SK-N-SH (cell line): ENCODE data around the gene GPC2. TPM values are rescaled to one million over a fixed set of nuclear protein-coding genes. Genes with fewer than 3 reads are reported as not detected.

ENCODE experiments used
- CTCF ChIA-PET: fragments of 300-600, 350-600 bp; formaldehyde crosslinking; extraction: SDS; loops from one replicate; lab custom pipeline; 2021; lab: Yijun Ruan, JAX
- POLR2A ChIA-PET: fragments of 350-600 bp; sonication (Branson Sonifier 250); formaldehyde crosslinking; extraction: SDS; loops from one replicate; lab custom pipeline; 2020; ENCODE audit warnings: antibody characterized with exemption, inconsistent platforms; lab: Yijun Ruan, JAX
- DNase-seq: peaks from one replicate; pipeline ENCODE4 v3.0.0; 2012
- H2AFZ ChIP-seq: fragments of 200-600 bp; sonication (generic); 2 replicates; pipeline ENCODE4 v1.8.1; 2016; ENCODE audit warnings: antibody characterized with exemption, mild to moderate bottlenecking, low read depth
- H3F3A ChIP-seq: fragments of 200-600 bp; sonication (generic); replicated peaks from 2 replicates; pipeline ENCODE3; 2016; ENCODE audit warnings: antibody characterized with exemption, mild to moderate bottlenecking; ENCODE audit not compliant: insufficient read depth
- H3K27ac ChIP-seq, 2 experiments: fragments of 200-500 bp in 1 of 2; fragments of 200-600 bp in 1 of 2; sonication (Bioruptor generic) in 1 of 2; sonication (generic), shearing (Covaris generic) in 1 of 2; 2 replicates each; pipeline versions ENCODE4 v1.5.1 to v1.6.1; 2014 to 2016; ENCODE audit warnings: low read depth in 2 of 2, inconsistent platforms in 1 of 2, low read length in 1 of 2, mild to moderate bottlenecking in 1 of 2, mixed read lengths in 1 of 2
- H3K27me3 ChIP-seq: fragments of 200-600 bp; sonication (generic), shearing (Covaris generic); 2 replicates; pipeline ENCODE4 v1.6.1; 2016; ENCODE audit warnings: mixed run types; ENCODE audit not compliant: insufficient read depth
- H3K36me3 ChIP-seq, 2 experiments: fragments of 200-500 bp in 1 of 2; fragments of 200-600 bp in 1 of 2; sonication (Bioruptor generic) in 1 of 2; sonication (generic) in 1 of 2; replicated peaks in 1 of 2; 2 replicates each; pipeline versions ENCODE3 to v1.5.1; 2014 to 2016; ENCODE audit warnings: low read length in 1 of 2, mild to moderate bottlenecking in 1 of 2; ENCODE audit not compliant: insufficient read depth in 2 of 2, control insufficient read depth in 1 of 2
- H3K4me1 ChIP-seq, 2 experiments: fragments of 200-500 bp in 1 of 2; fragments of 200-600 bp in 1 of 2; sonication (Bioruptor generic) in 1 of 2; sonication (generic), shearing (Covaris generic) in 1 of 2; 2 replicates each; pipeline versions ENCODE4 v1.5.1 to v1.6.1; 2014 to 2016; ENCODE audit warnings: low read depth in 1 of 2, low read length in 1 of 2, mixed run types in 1 of 2; ENCODE audit not compliant: insufficient read depth in 2 of 2, control insufficient read depth in 1 of 2
- H3K4me2 ChIP-seq: fragments of 200-600 bp; sonication (generic), shearing (Covaris generic); 2 replicates; pipeline ENCODE4 v1.6.1; 2017; ENCODE audit warnings: mixed run types
- H3K4me3 ChIP-seq, 2 experiments: fragments of 200-500 bp in 1 of 2; fragments of 200-600 bp in 1 of 2; sonication (Bioruptor generic) in 1 of 2; sonication (generic), shearing (Covaris generic) in 1 of 2; 2 replicates each; pipeline versions ENCODE4 v1.5.1 to v1.8.1; 2014 to 2016; ENCODE audit warnings: low read depth in 2 of 2, inconsistent platforms in 1 of 2, low read length in 1 of 2, mild to moderate bottlenecking in 1 of 2, mixed read lengths in 1 of 2, moderate library complexity in 1 of 2
- H3K79me2 ChIP-seq: fragments of 200-600 bp; sonication (generic); 2 replicates; pipeline ENCODE4 v1.8.1; 2017; ENCODE audit warnings: mild to moderate bottlenecking; ENCODE audit not compliant: insufficient read depth
- H3K9ac ChIP-seq: fragments of 200-600 bp; sonication (generic); 2 replicates; pipeline ENCODE4 v1.6.1; 2017; ENCODE audit warnings: mixed run types
- H3K9me2 ChIP-seq: fragments of 200-600 bp; sonication (generic); 2 replicates; pipeline ENCODE4 v1.6.1; 2017; ENCODE audit warnings: mixed run types
- H3K9me3 ChIP-seq: fragments of 200-600 bp; sonication (generic); 2 replicates; pipeline ENCODE4 v1.6.1; 2017; ENCODE audit warnings: mixed run types, mild to moderate bottlenecking, moderate library complexity
- H4K20me1 ChIP-seq: fragments of 200-600 bp; sonication (generic); 2 replicates; pipeline ENCODE4 v1.6.1; 2017; ENCODE audit warnings: mild to moderate bottlenecking, mixed run types; ENCODE audit not compliant: insufficient read depth
- GABPA ChIP-seq: IDR thresholded peaks from 2 replicates; pipeline ENCODE4 v1.4.0; 2012; ENCODE audit warnings: low read depth, mild to moderate bottlenecking
- GATA2 ChIP-seq: sonication (generic); formaldehyde crosslinking; IDR thresholded peaks from 2 replicates; pipeline ENCODE4 v1.5.0; 2020; ENCODE audit warnings: mild to moderate bottlenecking, missing genetic modification reagents
- JUND ChIP-seq: IDR thresholded peaks from 2 replicates; pipeline ENCODE4 v1.4.0; 2012
- MXI1 ChIP-seq: IDR thresholded peaks from 2 replicates; pipeline ENCODE4 v1.6.1; 2012; ENCODE audit warnings: mild to moderate bottlenecking, low read depth, low read length, improper control_type of control experiment
- POLR2AphosphoS5 ChIP-seq: IDR thresholded peaks from 2 replicates; pipeline ENCODE4 v1.6.1; 2012; ENCODE audit warnings: low read depth, low read length
- RXRA ChIP-seq: IDR thresholded peaks from 2 replicates; pipeline ENCODE4 v1.4.0; 2012; ENCODE audit warnings: low read depth, mild to moderate bottlenecking, borderline replicate concordance
- SIN3A ChIP-seq: IDR thresholded peaks from 2 replicates; pipeline ENCODE4 v1.6.1; 2012; ENCODE audit warnings: low read depth, mild to moderate bottlenecking, low read length, moderate library complexity, borderline replicate concordance
- WGBS: methylation state at CpG from one replicate; pipeline ENCODE4 v1.1.6; 2017; ENCODE audit warnings: low lambda C conversion rate; 5-methylcytosine and 5-hydroxymethylcytosine counted together
- polyA plus RNA-seq, 3 experiments: library from polyadenylated mRNA; depleted of rRNA; stranded (reverse); fragments of >200 nt; gene quantifications; 2 replicates each; pipeline ENCODE4 v1.2.3, GENCODE V29; 2012
- TF ChIP-seq, protein P1 (sequence below): fragments of 150-350 bp; IDR thresholded peaks from 2 replicates; pipeline ENCODE4 v1.6.1; 2016; ENCODE audit warnings: mild to moderate bottlenecking, low read depth, low read length
- TF ChIP-seq, protein P2 (sequence below): IDR thresholded peaks from 2 replicates; pipeline ENCODE4; 2012
- TF ChIP-seq, protein P3 (sequence below): IDR thresholded peaks from 2 replicates; pipeline ENCODE4 v1.4.0; 2012; ENCODE audit warnings: low read depth, borderline replicate concordance

Gene GPC2
- polyA plus RNA-seq, 1 of the 3 experiments (the other 2 are of a cell fraction) = 12.9 TPM

DNA sequence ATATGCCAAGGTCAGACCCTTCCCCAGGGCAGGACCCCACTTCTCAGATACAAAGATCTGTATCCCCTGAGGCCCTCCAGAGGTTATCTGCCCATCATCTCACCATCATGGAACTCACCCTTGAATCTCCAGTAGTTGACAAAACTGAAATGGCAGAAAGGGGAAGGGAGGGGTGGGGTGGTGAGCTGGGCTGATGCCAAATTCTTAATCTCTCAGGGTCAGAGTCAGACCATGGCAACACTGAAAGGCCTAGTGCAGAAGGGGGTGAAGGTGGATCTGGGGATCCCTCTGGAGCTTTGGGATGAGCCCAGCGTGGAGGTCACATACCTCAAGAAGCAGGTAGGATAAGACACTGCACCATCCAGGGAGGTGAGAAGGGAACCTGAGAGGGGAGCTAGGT is 54.6 kb downstream of the GPC2 start:
- 91% methylated on average over 1 of the region's 1 CpG for WGBS
- no peaks in the 10 kb centered on the region for H3K9me3 ChIP-seq
- H3K4me3 ChIP-seq = no peak overlapping the region
- ChIA-PET POLR2A (interaction anchor here (1.0 to 5.3 kb wide), 2 partner anchors 17 to 22 kb away, joined by 3 to 70 read pairs; partner anchors contain the start of genes AP4M1 and MCM7), CTCF (interaction anchor here (0.8 to 5.0 kb wide), 2 partner anchors 9 to 98 kb away, joined by 3 to 40 read pairs; no protein-coding TSS in a partner anchor)
- no peak overlapping the region for H3K27ac ChIP-seq
- TF ChIP-seq POLR2AphosphoS5 (no peak), GATA2 (CRISPR knock-in tag) (no peak), MXI1 (no peak)
- TF ChIP-seq, protein P1, sequence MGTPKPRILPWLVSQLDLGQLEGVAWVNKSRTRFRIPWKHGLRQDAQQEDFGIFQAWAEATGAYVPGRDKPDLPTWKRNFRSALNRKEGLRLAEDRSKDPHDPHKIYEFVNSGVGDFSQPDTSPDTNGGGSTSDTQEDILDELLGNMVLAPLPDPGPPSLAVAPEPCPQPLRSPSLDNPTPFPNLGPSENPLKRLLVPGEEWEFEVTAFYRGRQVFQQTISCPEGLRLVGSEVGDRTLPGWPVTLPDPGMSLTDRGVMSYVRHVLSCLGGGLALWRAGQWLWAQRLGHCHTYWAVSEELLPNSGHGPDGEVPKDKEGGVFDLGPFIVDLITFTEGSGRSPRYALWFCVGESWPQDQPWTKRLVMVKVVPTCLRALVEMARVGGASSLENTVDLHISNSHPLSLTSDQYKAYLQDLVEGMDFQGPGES = no peak
- TF ChIP-seq, protein P2, sequence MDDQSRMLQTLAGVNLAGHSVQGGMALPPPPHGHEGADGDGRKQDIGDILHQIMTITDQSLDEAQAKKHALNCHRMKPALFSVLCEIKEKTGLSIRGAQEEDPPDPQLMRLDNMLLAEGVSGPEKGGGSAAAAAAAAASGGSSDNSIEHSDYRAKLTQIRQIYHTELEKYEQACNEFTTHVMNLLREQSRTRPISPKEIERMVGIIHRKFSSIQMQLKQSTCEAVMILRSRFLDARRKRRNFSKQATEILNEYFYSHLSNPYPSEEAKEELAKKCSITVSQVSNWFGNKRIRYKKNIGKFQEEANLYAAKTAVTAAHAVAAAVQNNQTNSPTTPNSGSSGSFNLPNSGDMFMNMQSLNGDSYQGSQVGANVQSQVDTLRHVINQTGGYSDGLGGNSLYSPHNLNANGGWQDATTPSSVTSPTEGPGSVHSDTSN = no peak
- H3K4me2 ChIP-seq = no peak overlapping the region
- peaks cover 45% of the 10 kb centered on the region for H3F3A ChIP-seq
- H4K20me1 ChIP-seq = no peaks in the 10 kb centered on the region
- peaks cover 13 to 22% of the 10 kb centered on the region in 2 experiments for H3K36me3 ChIP-seq
- DNase-seq = no peak
- H3K27me3 ChIP-seq = no peaks in the 10 kb centered on the region
- H3K9ac ChIP-seq = no peak overlapping the region
- H3K9me2 ChIP-seq = no peaks in the 10 kb centered on the region
- peaks cover 73% of the 10 kb centered on the region for H3K79me2 ChIP-seq
- no peak overlapping the region for H2AFZ ChIP-seq
- peaks cover 11 to 15% of the 10 kb centered on the region in 2 experiments; a peak in 3 of 4 replicates for H3K4me1 ChIP-seq

DNA sequence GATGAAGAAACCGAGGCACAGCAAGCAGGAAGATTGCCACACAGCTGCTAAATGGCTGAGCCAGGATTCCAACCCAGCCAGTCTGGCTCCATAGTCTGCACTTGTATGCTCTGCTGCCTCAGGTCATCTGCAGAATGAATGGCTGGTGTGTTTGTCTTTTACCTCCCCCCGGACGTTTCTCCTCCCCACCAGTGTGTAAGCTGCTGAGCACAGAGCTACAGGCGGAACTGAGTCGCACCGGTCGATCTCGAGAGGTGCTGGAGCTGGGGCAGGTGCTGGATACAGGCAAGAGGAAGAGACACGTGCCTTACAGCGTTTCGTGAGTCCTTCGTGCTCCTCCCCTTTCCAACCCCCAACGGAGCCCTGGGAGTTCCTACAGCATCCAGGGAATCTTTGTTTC is 55.1 kb downstream of the GPC2 start:
- Histone ChIP-seq H3K9me2 (no peaks in the 10 kb centered on the region), H3K4me3 (no peak overlapping the region), H3K36me3 (peaks cover 13 to 22% of the 10 kb centered on the region in 2 experiments), H3K4me1 (peaks cover 11 to 15% of the 10 kb centered on the region in 2 experiments; a peak in 3 of 4 replicates), H3K9me3 (no peaks in the 10 kb centered on the region), H3K9ac (no peak overlapping the region), H3K4me2 (no peak overlapping the region), H3K79me2 (peaks cover 74% of the 10 kb centered on the region), H3K27me3 (no peaks in the 10 kb centered on the region), H3F3A (peaks cover 45% of the 10 kb centered on the region), H3K27ac (no peak overlapping the region), H4K20me1 (no peaks in the 10 kb centered on the region), H2AFZ (no peak overlapping the region)
- WGBS = 93% methylated on average over 13 of the region's 13 CpGs
- CTCF ChIA-PET = interaction anchor here (5.0 kb wide), 1 partner anchor 9 kb away, joined by 40 read pairs; no protein-coding TSS in a partner anchor
- DNase-seq = no peak
- TF ChIP-seq GABPA (no peak), RXRA (no peak), MXI1 (no peak), JUND (no peak), SIN3A (no peak)
- TF ChIP-seq, protein P3, sequence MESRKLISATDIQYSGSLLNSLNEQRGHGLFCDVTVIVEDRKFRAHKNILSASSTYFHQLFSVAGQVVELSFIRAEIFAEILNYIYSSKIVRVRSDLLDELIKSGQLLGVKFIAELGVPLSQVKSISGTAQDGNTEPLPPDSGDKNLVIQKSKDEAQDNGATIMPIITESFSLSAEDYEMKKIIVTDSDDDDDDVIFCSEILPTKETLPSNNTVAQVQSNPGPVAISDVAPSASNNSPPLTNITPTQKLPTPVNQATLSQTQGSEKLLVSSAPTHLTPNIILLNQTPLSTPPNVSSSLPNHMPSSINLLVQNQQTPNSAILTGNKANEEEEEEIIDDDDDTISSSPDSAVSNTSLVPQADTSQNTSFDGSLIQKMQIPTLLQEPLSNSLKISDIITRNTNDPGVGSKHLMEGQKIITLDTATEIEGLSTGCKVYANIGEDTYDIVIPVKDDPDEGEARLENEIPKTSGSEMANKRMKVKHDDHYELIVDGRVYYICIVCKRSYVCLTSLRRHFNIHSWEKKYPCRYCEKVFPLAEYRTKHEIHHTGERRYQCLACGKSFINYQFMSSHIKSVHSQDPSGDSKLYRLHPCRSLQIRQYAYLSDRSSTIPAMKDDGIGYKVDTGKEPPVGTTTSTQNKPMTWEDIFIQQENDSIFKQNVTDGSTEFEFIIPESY = no peak
- POLR2A ChIA-PET = interaction anchor here (5.3 kb wide), 1 partner anchor 21 kb away, joined by 70 read pairs; the partner anchor contains the start of genes AP4M1 and MCM7
